Loucy (cell line): ENCODE measurements around the gene ACSBG1.

Experiments used
- H2AFZ ChIP-seq: fragments of 200-600 bp; sonication (generic); 2 replicates; pipeline ENCODE4 v1.6.0; 2016; ENCODE audit warnings: antibody characterized with exemption, mild to moderate bottlenecking, low read length, moderate library complexity
- H3F3A ChIP-seq: fragments of 200-600 bp; 2 replicates; pipeline ENCODE4 v1.6.0; 2016; ENCODE audit warnings: antibody characterized with exemption, low read depth, mild to moderate bottlenecking
- H3K27me3 ChIP-seq: fragments of 200-600 bp; sonication (generic); 2 replicates; pipeline ENCODE4 v1.6.1; 2014; ENCODE audit warnings: low read length, mild to moderate bottlenecking; ENCODE audit not compliant: insufficient read depth, poor library complexity, severe bottlenecking
- H3K36me3 ChIP-seq: fragments of 200-600 bp; sonication (generic); 2 replicates; pipeline ENCODE4 v1.6.1; 2016; ENCODE audit warnings: low read length; ENCODE audit not compliant: insufficient read depth
- H3K4me1 ChIP-seq: fragments of 200-600 bp; sonication (generic); 2 replicates; pipeline ENCODE4 v1.5.1; 2014; ENCODE audit warnings: low read length, mild to moderate bottlenecking; ENCODE audit not compliant: insufficient read depth, poor library complexity, severe bottlenecking
- H3K4me2 ChIP-seq: fragments of 200-600 bp; sonication (generic); 2 replicates; pipeline ENCODE4 v1.6.0; 2014; ENCODE audit warnings: antibody characterized with exemption, low read length, low read depth, mild to moderate bottlenecking; ENCODE audit not compliant: poor library complexity, severe bottlenecking
- H3K4me3 ChIP-seq: fragments of 200-600 bp; sonication (generic); 2 replicates; pipeline ENCODE4 v1.5.1; 2014; ENCODE audit warnings: low read length, mild to moderate bottlenecking, mixed read lengths; ENCODE audit not compliant: poor library complexity, severe bottlenecking
- H3K79me2 ChIP-seq: fragments of 200-600 bp; sonication (generic); 2 replicates; pipeline ENCODE4 v1.6.1; 2014; ENCODE audit warnings: low read length; ENCODE audit not compliant: insufficient read depth
- H3K9ac ChIP-seq: fragments of 200-600 bp; sonication (generic); 2 replicates; pipeline ENCODE4 v1.6.0; 2014; ENCODE audit warnings: mild to moderate bottlenecking, low read depth, low read length, moderate library complexity; ENCODE audit not compliant: poor library complexity, severe bottlenecking
- H3K9me2 ChIP-seq: fragments of 200-600 bp; sonication (generic); replicated peaks from 2 replicates; pipeline ENCODE4 v1.6.1; 2016; ENCODE audit warnings: low read depth, low read length, mixed read lengths
- H3K9me3 ChIP-seq: fragments of 200-600 bp; sonication (generic); 2 replicates; pipeline ENCODE4 v1.6.1; 2014; ENCODE audit warnings: mild to moderate bottlenecking, antibody characterized with exemption, low read length, low read depth; ENCODE audit not compliant: insufficient read depth
- H4K20me1 ChIP-seq: fragments of 200-600 bp; sonication (generic); 2 replicates; pipeline ENCODE4 v1.6.0; 2014; ENCODE audit warnings: antibody characterized with exemption, low read length, mild to moderate bottlenecking; ENCODE audit not compliant: insufficient read depth, poor library complexity, severe bottlenecking
- CTCF ChIP-seq: fragments of 200-600 bp; sonication (generic); conservative IDR thresholded peaks from 2 replicates; pipeline ENCODE4 v1.5.1; 2014; ENCODE audit warnings: mild to moderate bottlenecking, antibody characterized with exemption, low read length
- EZH2phosphoT487 ChIP-seq: fragments of 200-600 bp; IDR thresholded peaks from 2 replicates; pipeline ENCODE4 v1.6.1; 2018; ENCODE audit warnings: antibody characterized with exemption, mild to moderate bottlenecking, moderate library complexity, borderline replicate concordance

The ACSBG1 gene

GRCh38 chr15:78212546-78213424, 21.6 kb downstream of the ACSBG1 start:
- Histone ChIP-seq H3K4me1 (no peaks in the 10 kb centered on the region), H3K4me2 (no peak overlapping the region), H2AFZ (no peak overlapping the region), H3K36me3 (no peaks in the 10 kb centered on the region), H3K79me2 (no peaks in the 10 kb centered on the region), H3K9me2 (no peaks in the 10 kb centered on the region), H3K4me3 (no peak overlapping the region), H3K27me3 (no peaks in the 10 kb centered on the region), H4K20me1 (no peaks in the 10 kb centered on the region), H3F3A (no peaks in the 10 kb centered on the region), H3K9me3 (no peaks in the 10 kb centered on the region), H3K9ac (no peak overlapping the region)
- TF ChIP-seq CTCF (no peak), EZH2phosphoT487 (no peak)

- Histone ChIP-seq H3K9ac (no peak overlapping the region), H3K9me3 (no peaks in the 10 kb centered on the region), H3K27me3 (no peaks in the 10 kb centered on the region), H3K79me2 (no peaks in the 10 kb centered on the region), H3K4me3 (no peak overlapping the region), H2AFZ (no peak overlapping the region), H4K20me1 (no peaks in the 10 kb centered on the region), H3K9me2 (no peaks in the 10 kb centered on the region), H3K4me2 (no peak overlapping the region), H3K36me3 (no peaks in the 10 kb centered on the region), H3K4me1 (no peaks in the 10 kb centered on the region), H3F3A (no peaks in the 10 kb centered on the region)
- no peak for TF ChIP-seq EZH2phosphoT487
- no peak for TF ChIP-seq CTCF
Measured at GRCh38 chr15:78212008-78212407, 22.4 kb downstream of the ACSBG1 start.

GRCh38 chr15:78211189-78211921, 23.0 kb downstream of the ACSBG1 start:
- Histone ChIP-seq H3K27me3 (no peaks in the 10 kb centered on the region), H3K9me2 (no peaks in the 10 kb centered on the region), H3K4me2 (no peak overlapping the region), H3K36me3 (no peaks in the 10 kb centered on the region), H3K9me3 (no peaks in the 10 kb centered on the region), H2AFZ (no peak overlapping the region), H3K79me2 (no peaks in the 10 kb centered on the region), H3F3A (no peaks in the 10 kb centered on the region), H3K9ac (no peak overlapping the region), H3K4me1 (no peaks in the 10 kb centered on the region), H3K4me3 (no peak overlapping the region), H4K20me1 (no peaks in the 10 kb centered on the region)
- TF ChIP-seq CTCF (no peak), EZH2phosphoT487 (no peak)
